Neural progenitor cell (in vitro differentiated cells): ENCODE data around the gene USP32. TPM values are rescaled to one million over a fixed set of nuclear protein-coding genes. Genes with fewer than 3 reads are reported as not detected.

Experiments used
- DNase-seq: peaks from one replicate; pipeline ENCODE4 v3.0.0-alpha.2; 2016; ENCODE audit warnings: low spot score
- H2AFZ ChIP-seq: fragments of 200-600 bp; sonication (generic); replicated peaks from 2 replicates; pipeline ENCODE4 v1.6.1; 2016; ENCODE audit warnings: antibody characterized with exemption
- H3F3A ChIP-seq: fragments of 200-600 bp; sonication (generic); 2 replicates; pipeline ENCODE4 v1.6.1; 2016; ENCODE audit warnings: antibody characterized with exemption, low read depth
- H3K27ac ChIP-seq: fragments of 200-600 bp; sonication (generic); 2 replicates; pipeline ENCODE4 v1.5.1; 2016; ENCODE audit warnings: mild to moderate bottlenecking
- H3K27me3 ChIP-seq: fragments of 200-600 bp; sonication (generic); 2 replicates; pipeline ENCODE4 v1.6.1; 2016; ENCODE audit warnings: mild to moderate bottlenecking, moderate library complexity
- H3K36me3 ChIP-seq: fragments of 200-600 bp; sonication (generic); 2 replicates; pipeline ENCODE4 v1.5.1; 2016
- H3K4me1 ChIP-seq: fragments of 200-600 bp; sonication (generic); 2 replicates; pipeline ENCODE4 v1.6.1; 2016; ENCODE audit warnings: mixed run types
- H3K4me2 ChIP-seq: fragments of 200-600 bp; sonication (generic); 2 replicates; pipeline ENCODE4 v1.6.1; 2016
- H3K4me3 ChIP-seq: fragments of 200-600 bp; sonication (generic); 2 replicates; pipeline ENCODE4 v1.5.1; 2016
- H3K79me2 ChIP-seq: fragments of 200-600 bp; sonication (generic); 2 replicates; pipeline ENCODE4 v1.6.1; 2016; ENCODE audit warnings: low read depth
- H3K9ac ChIP-seq: fragments of 200-600 bp; sonication (generic); 2 replicates; pipeline ENCODE4 v1.6.1; 2016
- H3K9me3 ChIP-seq: fragments of 200-600 bp; sonication (generic); 2 replicates; pipeline ENCODE4 v1.5.1; 2016; ENCODE audit warnings: low read depth
- H4K20me1 ChIP-seq: fragments of 200-600 bp; sonication (generic); 2 replicates; pipeline ENCODE4 v1.6.1; 2016; ENCODE audit warnings: low read depth
- H3K27ac Mint-ChIP-seq: 3 replicates; pipeline ENCODE4 v1.8.0; 2021; ENCODE audit warnings: mixed read lengths
- H3K27me3 Mint-ChIP-seq: 2 replicates; pipeline ENCODE4 v1.8.0; 2022; ENCODE audit warnings: low read depth, mild to moderate bottlenecking, inconsistent platforms, moderate library complexity, mixed read lengths; ENCODE audit not compliant: insufficient read depth
- H3K36me3 Mint-ChIP-seq: 3 replicates; pipeline ENCODE4 v1.8.0; 2021; ENCODE audit warnings: mixed read lengths
- H3K4me1 Mint-ChIP-seq: 3 replicates; pipeline ENCODE4 v1.8.0; 2021; ENCODE audit warnings: mixed read lengths
- H3K4me3 Mint-ChIP-seq: 3 replicates; pipeline ENCODE4 v1.8.0; 2021; ENCODE audit warnings: mild to moderate bottlenecking, moderate library complexity, mixed read lengths
- H3K9me3 Mint-ChIP-seq: 3 replicates; pipeline ENCODE4 v1.8.0; 2020; ENCODE audit warnings: mixed read lengths
- EZH2 ChIP-seq: fragments of 200-600 bp; sonication (generic); IDR thresholded peaks from 2 replicates; pipeline ENCODE4 v1.6.1; 2017; ENCODE audit warnings: antibody characterized with exemption, mild to moderate bottlenecking, moderate library complexity
- EZH2phosphoT487 ChIP-seq: fragments of 200-600 bp; sonication (generic); IDR thresholded peaks from 2 replicates; pipeline ENCODE4 v1.6.1; 2017; ENCODE audit warnings: antibody characterized with exemption
- total RNA-seq: library from RNA; depleted of rRNA; stranded (reverse); fragments of >200 nt; gene quantifications from 2 replicates; pipeline ENCODE4 v1.2.3, GENCODE V29; 2015; ENCODE audit warnings: low replicate concordance
- TF ChIP-seq, protein P1 (sequence below): fragments of 200-600 bp; sonication (generic); IDR thresholded peaks from 2 replicates; pipeline ENCODE4 v1.5.1; 2017; ENCODE audit warnings: antibody characterized with exemption, mild to moderate bottlenecking

The USP32 gene
- total RNA-seq, 1 donor from 2014 or later: 45.0 TPM

DNA sequence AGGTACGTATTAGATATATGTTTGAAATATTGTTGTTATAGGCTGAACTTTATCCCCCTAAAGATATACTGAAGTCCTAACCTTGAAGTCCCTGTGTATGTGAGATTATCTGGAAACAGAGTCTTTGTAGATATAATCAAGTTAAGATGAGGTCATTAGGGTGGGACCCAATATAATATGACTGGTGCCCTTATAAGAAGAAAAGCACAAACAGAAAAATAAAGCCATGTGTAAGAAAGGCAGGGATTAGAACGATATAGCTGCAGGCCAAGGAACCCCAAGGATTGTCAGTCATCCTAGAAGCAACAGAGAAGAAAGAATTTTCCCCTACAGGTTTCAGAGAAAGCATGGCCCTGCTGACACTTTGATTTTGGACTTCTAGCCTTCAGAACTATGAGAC, 95.8 kb downstream of the USP32 start:
- Mint-ChIP-seq H3K27ac (no peak overlapping the region), H3K27me3 (no peaks in the 10 kb centered on the region), H3K4me1 (no peaks in the 10 kb centered on the region), H3K4me3 (no peak overlapping the region), H3K36me3 (peaks cover 2% of the 10 kb centered on the region), H3K9me3 (no peaks in the 10 kb centered on the region)
- no peak overlapping the region for H3K4me2 ChIP-seq
- no peaks in the 10 kb centered on the region for H3F3A ChIP-seq
- H3K4me1 ChIP-seq: no peaks in the 10 kb centered on the region
- no peaks in the 10 kb centered on the region for H3K79me2 ChIP-seq
- no peak overlapping the region for H3K27ac ChIP-seq
- no peak overlapping the region for H3K4me3 ChIP-seq
- no peaks in the 10 kb centered on the region for H3K27me3 ChIP-seq
- no peak overlapping the region for H2AFZ ChIP-seq
- no peak for DNase-seq
- H3K36me3 ChIP-seq: no peaks in the 10 kb centered on the region
- H3K9me3 ChIP-seq: no peaks in the 10 kb centered on the region
- H3K9ac ChIP-seq: no peak overlapping the region
- TF ChIP-seq EZH2phosphoT487 (no peak), EZH2 (no peak)
- TF ChIP-seq, protein P1, sequence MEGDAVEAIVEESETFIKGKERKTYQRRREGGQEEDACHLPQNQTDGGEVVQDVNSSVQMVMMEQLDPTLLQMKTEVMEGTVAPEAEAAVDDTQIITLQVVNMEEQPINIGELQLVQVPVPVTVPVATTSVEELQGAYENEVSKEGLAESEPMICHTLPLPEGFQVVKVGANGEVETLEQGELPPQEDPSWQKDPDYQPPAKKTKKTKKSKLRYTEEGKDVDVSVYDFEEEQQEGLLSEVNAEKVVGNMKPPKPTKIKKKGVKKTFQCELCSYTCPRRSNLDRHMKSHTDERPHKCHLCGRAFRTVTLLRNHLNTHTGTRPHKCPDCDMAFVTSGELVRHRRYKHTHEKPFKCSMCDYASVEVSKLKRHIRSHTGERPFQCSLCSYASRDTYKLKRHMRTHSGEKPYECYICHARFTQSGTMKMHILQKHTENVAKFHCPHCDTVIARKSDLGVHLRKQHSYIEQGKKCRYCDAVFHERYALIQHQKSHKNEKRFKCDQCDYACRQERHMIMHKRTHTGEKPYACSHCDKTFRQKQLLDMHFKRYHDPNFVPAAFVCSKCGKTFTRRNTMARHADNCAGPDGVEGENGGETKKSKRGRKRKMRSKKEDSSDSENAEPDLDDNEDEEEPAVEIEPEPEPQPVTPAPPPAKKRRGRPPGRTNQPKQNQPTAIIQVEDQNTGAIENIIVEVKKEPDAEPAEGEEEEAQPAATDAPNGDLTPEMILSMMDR: no peak
- H4K20me1 ChIP-seq: no peaks in the 10 kb centered on the region

DNA sequence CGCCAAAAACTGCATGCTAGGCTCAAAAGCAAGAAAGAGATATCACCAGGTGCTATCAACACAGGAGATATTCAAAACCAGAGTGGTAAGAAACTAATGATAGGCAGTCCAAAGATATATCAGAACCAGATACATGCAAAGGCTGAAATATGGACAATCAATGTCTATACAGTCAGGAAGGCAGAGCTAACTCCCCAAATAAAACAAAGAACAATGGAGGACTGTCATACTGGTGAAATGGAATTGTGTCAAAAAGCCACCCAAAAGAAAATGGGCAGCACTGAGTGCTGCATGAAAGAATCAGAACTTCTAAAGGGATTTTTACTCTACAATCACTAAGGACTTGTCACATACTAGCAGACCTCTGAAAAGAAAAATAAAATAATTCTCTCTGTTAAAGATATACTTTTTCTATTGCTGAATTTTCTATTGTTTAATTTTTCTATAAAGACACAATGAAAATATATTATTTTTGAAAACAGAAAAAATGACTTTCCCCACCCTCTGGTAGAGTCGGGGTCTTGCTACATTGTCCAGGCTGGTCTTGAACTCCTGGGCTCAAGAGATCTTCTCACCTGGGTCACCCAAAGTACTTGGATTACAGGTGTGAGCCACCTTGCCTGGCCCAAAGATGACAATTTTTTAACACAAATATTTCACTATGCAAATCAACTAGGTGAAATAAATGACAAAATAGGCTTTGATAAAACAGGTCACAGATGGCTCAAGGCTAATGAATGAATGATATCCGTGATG, 98.2 kb downstream of the USP32 start:
- H2AFZ ChIP-seq: no peak overlapping the region
- H4K20me1 ChIP-seq: no peaks in the 10 kb centered on the region
- H3K9me3 ChIP-seq: no peaks in the 10 kb centered on the region
- H3K27me3 ChIP-seq: no peaks in the 10 kb centered on the region
- no peaks in the 10 kb centered on the region for H3K36me3 ChIP-seq
- peaks cover 2% of the 10 kb centered on the region for H3K36me3 Mint-ChIP-seq
- no peak overlapping the region for H3K27ac ChIP-seq
- H3K27ac Mint-ChIP-seq: no peak overlapping the region
- H3K4me1 ChIP-seq: no peaks in the 10 kb centered on the region
- H3K4me2 ChIP-seq: no peak overlapping the region
- H3K4me1 Mint-ChIP-seq: no peaks in the 10 kb centered on the region
- H3K4me3 ChIP-seq: no peak overlapping the region
- H3F3A ChIP-seq: no peaks in the 10 kb centered on the region
- TF ChIP-seq EZH2 (no peak), EZH2phosphoT487 (no peak)
- TF ChIP-seq, protein P1: no peak
- H3K9me3 Mint-ChIP-seq: no peaks in the 10 kb centered on the region
- DNase-seq: no peak
- H3K9ac ChIP-seq: no peak overlapping the region
- H3K27me3 Mint-ChIP-seq: no peaks in the 10 kb centered on the region
- no peak overlapping the region for H3K4me3 Mint-ChIP-seq
- H3K79me2 ChIP-seq: no peaks in the 10 kb centered on the region

DNA sequence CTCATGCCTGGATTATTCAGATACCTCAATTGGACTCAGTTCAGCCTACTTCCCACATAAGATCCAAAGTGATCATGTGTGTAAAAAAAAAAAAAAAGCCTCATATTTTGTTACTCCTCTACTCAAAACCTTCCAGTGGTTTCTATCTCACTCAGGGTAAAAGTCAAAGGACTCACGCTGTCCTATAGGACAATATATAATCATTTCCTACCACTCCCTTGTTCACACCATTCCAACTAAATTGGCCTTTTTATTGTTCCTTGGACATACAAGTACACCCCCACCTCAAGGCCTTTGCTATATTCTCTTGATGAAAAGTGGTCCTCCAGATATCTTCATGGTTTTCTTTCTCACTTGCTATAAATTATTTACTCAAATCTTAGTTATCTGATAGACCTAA, 99.2 kb downstream of the USP32 start:
- DNase-seq: no peak
- Mint-ChIP-seq H3K27ac (no peak overlapping the region), H3K9me3 (no peaks in the 10 kb centered on the region)

More for the DNA sequence above, 99.2 kb downstream of the USP32 start:
- Histone ChIP-seq H3K79me2 (no peaks in the 10 kb centered on the region), H3K9ac (no peak overlapping the region), H3K27ac (no peak overlapping the region), H3K4me1 (no peaks in the 10 kb centered on the region), H4K20me1 (no peaks in the 10 kb centered on the region), H3F3A (no peaks in the 10 kb centered on the region), H3K4me3 (no peak overlapping the region), H3K27me3 (no peaks in the 10 kb centered on the region), H3K36me3 (no peaks in the 10 kb centered on the region), H2AFZ (no peak overlapping the region), H3K9me3 (no peaks in the 10 kb centered on the region), H3K4me2 (no peak overlapping the region)
- peaks cover 2% of the 10 kb centered on the region for H3K36me3 Mint-ChIP-seq
- TF ChIP-seq EZH2phosphoT487 (no peak), EZH2 (no peak)
- TF ChIP-seq, protein P1: no peak
- H3K4me3 Mint-ChIP-seq: no peak overlapping the region
- no peaks in the 10 kb centered on the region for H3K27me3 Mint-ChIP-seq
- H3K4me1 Mint-ChIP-seq: no peaks in the 10 kb centered on the region
